Activated CD8-positive, alpha-beta memory T cell treated with anti-CD3 and anti-CD28 coated beads for 48 hours (primary cell): ENCODE results near the gene PIEZO2.
"Not testable (repeated sequence)": the region's sequence is repeated elsewhere in the genome, so short reads cannot be mapped to it uniquely, and the experiment has no call there.

Experiments used
- DNase-seq, 3 experiments: peaks; one replicate each; pipeline ENCODE4 v3.0.0-alpha.2; 2020; ENCODE audit warnings: low read depth in 2 of 3, low spot score in 2 of 3

Gene PIEZO2

GRCh38 chr18:10689236-10690034, 459.9 kb downstream of the PIEZO2 start:
- no peak for DNase-seq

DNA sequence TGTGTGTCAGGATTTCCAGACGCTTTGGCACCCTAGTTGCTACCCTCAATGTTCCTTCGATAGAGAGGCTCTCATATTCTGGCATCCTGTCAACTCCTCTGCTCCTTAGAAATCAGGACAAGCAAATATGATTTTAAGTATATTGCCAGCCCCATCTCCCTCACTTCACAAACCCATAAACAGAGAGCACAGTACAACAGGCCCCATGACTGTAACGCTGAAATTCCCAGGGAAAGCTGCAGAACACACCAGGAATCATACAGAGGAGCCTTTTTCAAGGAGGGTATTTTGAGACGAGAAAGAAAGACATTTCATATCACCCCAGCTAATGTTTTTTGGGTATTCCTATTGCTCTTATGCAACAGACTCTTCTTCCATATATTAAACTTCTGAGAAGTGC, 460.6 kb downstream of the PIEZO2 start:
- no peak for DNase-seq

GRCh38 chr18:10687161-10687925, 462.0 kb downstream of the PIEZO2 start:
- DNase-seq = no peak

DNA sequence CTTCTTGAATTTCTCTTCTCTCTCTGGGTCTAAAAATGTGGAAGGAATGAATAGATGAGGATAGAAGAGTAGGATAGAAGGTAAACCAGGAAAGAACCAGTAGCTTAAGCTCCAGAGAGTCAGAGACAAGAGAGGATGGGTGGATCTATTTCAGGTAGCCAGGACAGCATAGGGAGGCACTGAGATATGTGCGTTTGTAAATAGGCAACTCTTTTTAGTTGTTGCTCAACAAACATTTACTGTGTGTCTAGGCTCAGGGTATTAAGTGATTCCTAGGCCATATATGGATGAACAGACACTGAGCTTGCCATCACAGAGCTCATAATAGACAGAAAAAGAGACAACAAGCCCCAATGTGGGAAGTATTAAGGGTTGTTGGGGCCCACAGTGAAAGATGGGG, 463.1 kb downstream of the PIEZO2 start:
- DNase-seq = no peak

DNA sequence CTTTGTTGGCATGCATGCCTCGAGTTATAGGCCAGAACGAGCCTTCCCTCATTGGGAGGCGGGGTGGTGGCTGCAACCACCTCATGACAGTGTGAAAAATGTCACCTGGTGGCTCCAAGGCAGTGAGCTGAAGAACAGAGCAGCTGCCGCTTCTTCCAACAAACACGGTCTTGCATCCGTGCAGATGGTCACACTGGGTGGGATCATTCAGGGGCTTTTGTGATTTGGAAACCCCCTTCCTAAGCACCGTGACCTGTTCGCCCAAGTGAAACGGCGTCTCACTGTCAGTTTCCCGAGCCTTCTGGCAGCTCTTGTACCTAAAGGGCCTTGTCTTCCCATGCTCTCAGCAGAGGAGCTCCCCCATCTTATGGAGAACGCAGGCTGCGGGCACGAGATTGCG, 463.9 kb downstream of the PIEZO2 start:
- no peak for DNase-seq

DNA sequence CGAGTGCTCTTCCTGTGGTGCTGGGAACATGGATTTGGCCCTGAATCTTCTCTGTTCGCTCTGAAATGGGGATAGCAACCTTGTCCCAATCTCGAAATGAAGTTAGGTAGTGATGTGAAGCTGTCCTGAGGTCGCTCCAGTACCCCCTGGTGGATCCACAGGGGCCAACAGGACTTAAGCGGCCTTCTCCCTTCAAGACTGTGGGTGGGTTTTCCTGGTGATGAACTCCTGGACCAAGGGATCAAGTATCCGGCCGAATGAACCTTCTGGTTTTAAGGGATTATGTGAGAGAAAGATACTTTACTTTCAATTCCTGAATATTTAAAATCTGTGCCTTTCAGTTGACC, 467.0 kb downstream of the PIEZO2 start:
- DNase-seq = no peak

DNA sequence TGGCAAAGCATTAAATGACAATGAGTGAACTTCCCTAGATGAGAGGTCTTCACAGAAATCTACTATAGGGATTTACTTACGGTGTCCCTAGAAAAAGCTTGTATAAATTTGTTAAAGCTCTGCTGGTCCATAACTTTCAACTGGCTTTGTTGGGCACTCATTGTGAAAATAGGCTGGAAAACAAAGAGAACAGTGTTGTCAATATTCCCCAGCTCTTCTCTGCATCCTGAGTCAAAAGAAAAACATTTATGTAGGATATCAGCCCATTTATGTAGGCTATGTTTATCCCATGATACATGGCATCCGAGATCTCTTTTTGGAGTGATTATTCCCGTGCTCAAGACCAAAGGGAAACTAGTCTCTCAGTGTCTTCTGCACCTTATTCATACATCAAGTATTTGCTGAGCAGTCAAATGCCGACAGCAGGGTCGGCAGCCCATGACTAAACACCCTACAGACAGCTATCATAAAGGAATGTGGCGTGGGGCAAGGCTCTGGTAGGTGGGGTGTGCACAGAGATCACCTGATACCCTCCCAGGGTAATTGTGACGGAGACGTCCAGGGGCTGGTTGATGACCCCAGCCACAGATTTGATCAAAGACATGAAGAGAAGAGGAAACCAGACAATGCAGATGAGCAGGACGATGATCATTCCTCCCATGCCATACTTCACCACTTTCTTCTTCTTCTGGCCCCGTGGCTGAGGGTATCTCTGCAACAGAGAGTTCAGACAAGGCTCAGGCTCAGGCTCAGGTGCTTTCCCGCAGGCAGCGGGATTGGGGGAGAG, 467.6 kb downstream of the PIEZO2 start:
- no peak for DNase-seq

- no peak for DNase-seq
These were observed 469.1 kb downstream of the PIEZO2 start for GRCh38 chr18:10680271-10680596.

DNA sequence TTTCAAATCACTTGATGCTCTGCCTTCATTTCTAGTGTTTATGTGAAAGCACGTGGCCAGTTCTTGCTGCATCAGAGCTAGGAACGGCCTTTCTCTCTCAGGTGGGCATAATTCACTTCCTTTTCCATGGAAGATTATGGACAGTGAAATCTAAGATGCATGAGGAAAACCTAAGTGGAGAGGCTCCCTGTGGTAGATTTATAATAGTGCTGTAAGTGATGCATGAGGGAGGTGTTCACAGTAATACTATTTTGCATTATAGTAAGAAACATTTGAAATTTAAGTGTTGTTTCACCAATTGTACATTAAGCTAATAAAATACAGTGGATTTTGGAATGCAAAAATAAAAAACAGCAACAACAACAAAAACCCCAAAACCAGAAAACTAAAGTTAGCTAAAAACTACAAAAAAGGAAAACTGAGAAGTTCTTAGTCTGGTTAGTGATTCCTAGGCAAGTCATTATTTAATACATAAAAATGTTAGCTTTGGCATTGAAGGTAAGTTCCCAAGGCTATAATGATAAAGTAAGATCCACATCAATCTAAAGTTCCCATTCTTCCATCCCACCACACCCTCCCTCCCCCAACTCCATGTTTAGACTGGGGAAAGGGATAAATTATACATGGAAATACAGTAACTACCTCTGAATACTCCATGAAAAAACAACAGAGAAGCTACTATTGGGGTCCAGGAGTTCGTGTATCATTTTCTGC, 469.7 kb downstream of the PIEZO2 start:
- no peak for DNase-seq

DNA sequence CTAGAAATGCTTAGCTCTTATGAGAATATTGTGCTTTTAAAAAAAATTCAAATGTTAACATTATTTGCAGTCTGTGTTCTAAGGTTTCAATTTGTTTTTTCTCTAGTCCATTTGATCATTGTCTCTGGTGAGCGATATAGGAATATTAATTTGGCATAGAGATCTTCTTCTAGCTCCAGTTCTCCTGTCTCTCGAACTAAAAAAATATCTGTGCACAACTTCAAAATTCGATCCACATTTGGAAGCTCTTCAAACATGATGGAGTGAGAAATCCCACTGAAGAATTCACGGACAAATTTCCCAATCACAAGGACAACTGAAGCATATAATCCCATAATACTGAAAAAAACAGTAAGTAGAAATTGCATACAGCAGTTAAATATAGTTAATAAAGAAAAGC, 477.9 kb downstream of the PIEZO2 start:
- DNase-seq = no peak

GRCh38 chr18:10670856-10671255, 478.5 kb downstream of the PIEZO2 start:
- no peak for DNase-seq

GRCh38 chr18:10669441-10670100, 479.8 kb downstream of the PIEZO2 start:
- DNase-seq = no peak

GRCh38 chr18:10663750-10664149, 485.6 kb downstream of the PIEZO2 start:
- no peak for DNase-seq

DNA sequence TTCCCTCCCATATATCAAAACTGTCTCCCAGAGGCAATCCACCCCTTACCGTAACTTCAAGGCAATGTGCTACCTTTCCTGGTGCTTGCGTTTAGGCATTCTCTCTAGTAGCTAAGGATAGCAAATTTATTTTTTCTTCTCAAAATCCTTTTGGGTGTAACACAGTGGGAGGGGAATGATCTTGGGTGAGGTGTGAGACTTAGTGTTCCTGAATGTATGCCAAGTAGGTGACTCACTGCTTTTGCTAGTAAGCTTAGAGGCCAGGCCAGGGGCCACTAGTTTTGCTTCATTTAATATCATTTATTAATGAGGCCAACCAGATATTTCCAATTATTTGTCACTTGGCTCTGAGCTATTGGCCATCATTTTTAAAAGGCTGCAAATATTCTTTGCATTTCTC, 488.1 kb downstream of the PIEZO2 start:
- no peak for DNase-seq

DNA sequence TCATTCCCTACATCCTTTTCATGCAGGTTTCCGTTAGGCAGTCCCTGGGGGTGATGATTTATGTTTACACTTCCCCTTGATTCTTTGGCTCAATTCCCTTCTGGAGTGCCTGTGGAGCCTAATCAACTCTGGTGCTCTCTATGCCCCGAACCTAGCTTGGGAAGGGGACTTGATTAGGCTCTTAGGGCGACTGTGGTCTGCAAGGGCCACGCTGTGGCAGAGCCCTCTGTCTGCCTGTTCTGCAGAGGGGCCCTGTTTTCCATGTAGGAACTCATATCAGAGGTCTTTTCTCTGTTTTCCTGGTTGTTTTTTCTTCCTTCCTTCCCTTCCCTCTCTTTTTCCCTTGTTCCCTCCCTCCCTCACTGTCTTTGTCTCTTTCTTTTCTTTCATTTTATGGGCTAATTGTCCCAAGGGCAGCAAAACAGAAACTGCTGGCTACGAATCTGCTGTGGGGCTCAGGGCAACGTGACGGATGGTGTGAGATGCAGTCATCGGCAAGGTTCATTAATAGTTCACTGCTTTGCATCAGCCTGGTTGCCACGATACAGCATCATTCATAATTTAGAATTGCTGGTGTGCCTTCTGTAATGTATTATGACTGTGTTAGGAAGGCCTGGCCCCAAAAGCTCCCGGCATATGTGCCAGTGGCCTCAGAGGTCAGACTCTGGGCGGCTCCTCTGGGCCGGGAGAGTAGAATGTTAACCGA, 489.0 kb downstream of the PIEZO2 start:
- DNase-seq = no peak

DNA sequence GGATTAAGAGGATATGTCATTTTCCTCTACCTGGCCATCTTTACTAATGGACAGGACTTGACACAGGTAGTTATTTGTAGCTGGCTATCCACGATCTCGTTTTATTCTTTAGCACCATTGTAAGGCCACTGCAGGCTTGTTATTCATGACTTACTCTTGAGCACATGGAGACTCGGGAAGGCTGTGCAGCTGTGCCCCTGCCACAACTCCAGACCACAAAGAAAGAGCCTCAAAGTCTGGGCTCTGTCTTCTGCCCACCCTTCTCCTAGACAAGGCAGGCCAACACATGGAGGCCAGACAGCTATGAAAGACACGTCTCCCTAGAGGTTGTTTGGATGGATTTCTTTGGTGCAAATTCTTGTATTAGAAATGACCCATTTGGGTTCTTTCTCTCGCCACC, 489.8 kb downstream of the PIEZO2 start:
- no peak for DNase-seq

GRCh38 chr18:10659000-10659399, 490.4 kb downstream of the PIEZO2 start:
- DNase-seq = no peak

GRCh38 chr18:10644003-10644402, 505.4 kb downstream of the PIEZO2 start:
- not testable (repeated sequence) for DNase-seq

DNA sequence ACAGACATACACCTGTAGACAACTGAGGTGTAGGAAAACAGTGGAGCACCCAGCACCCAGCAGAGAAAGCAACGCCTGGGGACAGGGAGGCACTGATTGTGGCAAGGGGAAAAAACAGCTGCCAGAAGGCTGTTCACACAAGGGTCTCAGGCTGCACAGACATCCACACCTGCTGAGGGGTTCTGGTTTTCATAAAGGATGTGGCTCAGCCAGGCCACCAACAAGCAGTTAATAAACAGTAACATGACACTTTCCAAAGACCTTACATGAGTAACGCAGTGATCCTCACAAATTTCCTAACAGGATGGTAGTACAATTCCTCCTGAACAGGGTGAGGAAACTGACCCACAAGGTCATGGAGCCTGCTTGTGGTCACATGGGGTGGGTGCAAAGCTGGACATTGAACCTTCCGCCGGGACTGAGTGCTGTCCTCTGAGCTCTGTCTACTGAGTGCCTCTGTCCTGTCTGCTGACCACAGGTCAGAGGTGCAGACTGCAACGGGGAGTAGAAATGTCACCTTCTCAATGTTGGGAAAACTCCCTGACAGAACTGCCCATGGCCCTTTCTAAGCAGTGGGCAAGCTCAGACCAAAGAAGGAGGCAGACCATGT, 506.3 kb downstream of the PIEZO2 start:
- not testable (repeated sequence) for DNase-seq

DNA sequence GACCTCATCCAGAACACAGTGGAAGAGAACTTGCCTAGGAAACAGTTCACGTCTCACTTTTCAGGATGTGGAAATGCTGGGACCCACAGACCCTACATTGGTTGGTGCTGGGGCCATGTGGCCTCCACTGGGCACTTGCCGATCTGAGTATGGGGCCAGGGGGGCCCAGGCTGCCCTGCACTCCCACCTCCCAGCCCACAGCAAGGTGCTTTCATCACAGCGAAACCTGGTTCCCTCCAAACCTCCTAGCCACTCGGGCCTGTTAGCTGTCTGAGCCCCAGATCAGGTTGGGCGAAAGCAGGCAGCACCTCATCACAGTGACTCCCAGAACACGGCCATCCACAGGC, 510.9 kb downstream of the PIEZO2 start:
- DNase-seq = not testable (repeated sequence)
